Measurements from ENCODE around the gene CCDC14.

CCDC14 gene

DNA sequence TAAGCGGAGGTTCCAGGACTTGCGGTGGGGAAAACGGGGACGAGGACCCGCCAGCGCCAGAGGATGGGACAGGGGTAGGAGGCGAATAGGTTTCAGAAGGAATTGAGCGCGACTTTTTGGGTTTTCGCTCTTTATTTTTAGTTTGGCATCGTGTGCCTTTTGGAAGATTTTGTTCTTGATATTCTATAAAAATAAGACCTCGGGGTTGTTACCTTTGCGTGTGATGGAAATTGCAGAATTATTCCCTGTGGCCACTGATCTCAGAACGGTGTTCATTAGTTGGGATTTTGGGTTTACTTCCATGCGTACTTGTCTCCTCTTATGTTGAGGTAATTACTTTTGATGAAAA, 453 bp upstream of the CCDC14 start:
- DNase-seq = no peak
- peak overlapping the region; percentile 98 for H3K4me3 Mint-ChIP-seq
- peaks cover 28% of the 10 kb centered on the region for H3K27me3 Mint-ChIP-seq (ENCODE audit: low read depth, poor library complexity)
- peaks cover 5% of the 10 kb centered on the region for H3K36me3 Mint-ChIP-seq (ENCODE audit: low read depth)
- H3K4me1 Mint-ChIP-seq = peaks cover 34% of the 10 kb centered on the region
- TF ChIP-seq, protein P1, sequence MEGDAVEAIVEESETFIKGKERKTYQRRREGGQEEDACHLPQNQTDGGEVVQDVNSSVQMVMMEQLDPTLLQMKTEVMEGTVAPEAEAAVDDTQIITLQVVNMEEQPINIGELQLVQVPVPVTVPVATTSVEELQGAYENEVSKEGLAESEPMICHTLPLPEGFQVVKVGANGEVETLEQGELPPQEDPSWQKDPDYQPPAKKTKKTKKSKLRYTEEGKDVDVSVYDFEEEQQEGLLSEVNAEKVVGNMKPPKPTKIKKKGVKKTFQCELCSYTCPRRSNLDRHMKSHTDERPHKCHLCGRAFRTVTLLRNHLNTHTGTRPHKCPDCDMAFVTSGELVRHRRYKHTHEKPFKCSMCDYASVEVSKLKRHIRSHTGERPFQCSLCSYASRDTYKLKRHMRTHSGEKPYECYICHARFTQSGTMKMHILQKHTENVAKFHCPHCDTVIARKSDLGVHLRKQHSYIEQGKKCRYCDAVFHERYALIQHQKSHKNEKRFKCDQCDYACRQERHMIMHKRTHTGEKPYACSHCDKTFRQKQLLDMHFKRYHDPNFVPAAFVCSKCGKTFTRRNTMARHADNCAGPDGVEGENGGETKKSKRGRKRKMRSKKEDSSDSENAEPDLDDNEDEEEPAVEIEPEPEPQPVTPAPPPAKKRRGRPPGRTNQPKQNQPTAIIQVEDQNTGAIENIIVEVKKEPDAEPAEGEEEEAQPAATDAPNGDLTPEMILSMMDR (IDR thresholded peaks at IDR 0.05) = no peak
- no peaks in the 10 kb centered on the region for H3K9me3 Mint-ChIP-seq
- no peak overlapping the region for H3K27ac Mint-ChIP-seq

DNA sequence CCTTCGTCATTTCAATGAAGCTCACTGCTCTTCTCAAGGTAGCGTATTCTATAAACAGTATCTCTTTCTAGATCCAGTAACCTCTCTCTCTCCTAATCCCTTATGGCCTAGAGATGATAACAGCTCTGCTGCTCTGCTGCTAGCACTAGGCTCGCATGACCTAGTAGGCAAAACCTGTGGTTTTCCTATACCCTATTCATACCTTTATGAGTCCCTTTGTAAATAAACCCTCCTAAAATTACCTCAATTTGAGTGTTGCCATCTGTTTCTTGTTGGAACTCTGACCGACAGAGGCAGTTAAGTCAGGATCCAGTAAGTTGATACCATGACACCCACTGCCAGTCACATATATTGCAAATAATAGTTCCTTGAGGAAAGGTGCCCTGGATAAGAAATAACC, 7.3 kb downstream of the CCDC14 start:
- Mint-ChIP-seq H3K4me3 (no peak overlapping the region), H3K4me1 (peaks cover 11% of the 10 kb centered on the region), H3K36me3 (ENCODE audit: low read depth) (peaks cover 69% of the 10 kb centered on the region), H3K27ac (no peak overlapping the region), H3K27me3 (ENCODE audit: low read depth, poor library complexity) (no peaks in the 10 kb centered on the region), H3K9me3 (no peaks in the 10 kb centered on the region)
- TF ChIP-seq, protein P1 (IDR thresholded peaks at IDR 0.05) = no peak
- no peak for DNase-seq

DNA sequence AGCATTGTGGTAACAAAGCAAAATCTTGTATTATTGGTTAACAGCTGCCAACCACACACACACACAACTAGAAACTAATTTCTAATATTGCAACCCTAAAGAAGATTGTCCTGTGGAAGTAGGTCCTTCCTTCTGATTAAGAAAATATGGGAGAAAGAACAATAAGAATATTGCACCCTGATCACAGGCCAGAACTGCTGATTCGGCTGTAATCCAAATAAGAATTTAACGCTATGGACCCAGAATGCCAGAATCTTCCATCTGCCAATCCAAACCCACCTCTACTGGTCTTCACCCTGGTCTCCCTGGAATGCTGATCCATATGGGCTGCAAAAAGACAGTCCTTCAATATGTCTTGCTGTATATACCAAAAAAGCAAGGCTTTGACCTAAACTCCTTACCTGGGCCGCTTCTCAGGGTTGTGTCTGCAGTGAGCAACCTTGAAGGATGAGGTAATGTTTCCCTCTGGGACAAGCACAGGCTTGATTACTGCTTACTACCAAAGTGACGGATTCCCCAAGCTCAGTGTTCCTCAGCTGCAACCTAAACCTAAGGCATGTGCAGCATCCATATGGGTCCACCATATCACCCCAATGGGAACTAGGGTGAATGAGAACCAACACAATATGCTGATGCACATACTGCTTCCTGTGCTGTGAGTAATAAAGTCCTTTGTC, 8.0 kb downstream of the CCDC14 start:
- DNase-seq = no peak
- Mint-ChIP-seq H3K9me3 (no peaks in the 10 kb centered on the region), H3K27me3 (ENCODE audit: low read depth, poor library complexity) (no peaks in the 10 kb centered on the region), H3K4me1 (peaks cover 3% of the 10 kb centered on the region), H3K36me3 (ENCODE audit: low read depth) (peaks cover 74% of the 10 kb centered on the region), H3K4me3 (no peak overlapping the region), H3K27ac (peak overlapping the region; percentile 40)
- TF ChIP-seq, protein P1 (IDR thresholded peaks at IDR 0.05) = no peak

DNA sequence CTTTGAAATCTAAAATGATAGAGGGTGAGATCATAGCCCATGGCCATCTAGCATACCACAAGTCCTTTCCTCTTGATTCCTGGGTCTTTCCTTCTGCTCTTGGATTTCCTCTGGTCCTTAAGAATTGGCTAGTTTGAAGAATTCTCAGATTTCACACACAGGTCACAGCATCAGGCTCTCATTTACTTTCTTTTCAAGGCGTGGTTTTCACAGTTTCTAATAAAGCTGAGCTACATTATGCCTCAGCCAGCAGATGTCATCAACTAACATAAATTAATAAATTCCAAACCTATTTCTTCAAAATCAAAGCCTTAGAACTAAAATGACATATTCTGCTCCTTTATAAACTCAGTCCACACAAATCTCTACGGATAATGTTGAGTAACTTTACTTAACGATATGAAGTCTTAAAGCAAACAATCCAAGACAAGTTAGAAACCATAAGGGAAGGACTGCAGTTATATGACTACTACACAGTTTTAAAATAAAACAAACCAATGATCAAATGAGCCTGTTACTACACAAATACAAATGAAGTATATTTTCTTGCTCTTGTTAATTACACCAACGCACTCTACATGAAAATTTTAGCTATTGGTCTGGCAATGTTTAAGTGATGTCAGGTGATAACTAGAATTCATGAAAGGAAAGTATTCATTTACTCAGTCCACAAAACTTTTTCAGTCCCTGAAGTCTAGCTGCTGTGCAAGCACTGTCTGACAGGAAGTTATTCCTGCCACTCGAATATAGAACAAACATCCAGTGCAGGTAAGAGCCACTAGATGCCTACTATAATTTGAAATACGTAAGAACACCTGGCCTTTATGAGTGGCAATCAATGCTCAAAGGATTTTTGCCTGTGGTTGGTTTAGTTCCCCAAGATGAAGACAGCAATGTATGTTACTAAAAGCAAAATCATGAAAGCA, 9.2 kb downstream of the CCDC14 start:
- H3K36me3 Mint-ChIP-seq (ENCODE audit: low read depth) = peaks cover 74% of the 10 kb centered on the region
- H3K4me1 Mint-ChIP-seq = no peaks in the 10 kb centered on the region
- H3K4me3 Mint-ChIP-seq = no peak overlapping the region
- peak overlapping the region; percentile 22 for H3K27ac Mint-ChIP-seq
- no peaks in the 10 kb centered on the region for H3K9me3 Mint-ChIP-seq
- no peak for DNase-seq
- TF ChIP-seq, protein P1 (IDR thresholded peaks at IDR 0.05) = no peak
- no peaks in the 10 kb centered on the region for H3K27me3 Mint-ChIP-seq (ENCODE audit: low read depth, poor library complexity)

DNA sequence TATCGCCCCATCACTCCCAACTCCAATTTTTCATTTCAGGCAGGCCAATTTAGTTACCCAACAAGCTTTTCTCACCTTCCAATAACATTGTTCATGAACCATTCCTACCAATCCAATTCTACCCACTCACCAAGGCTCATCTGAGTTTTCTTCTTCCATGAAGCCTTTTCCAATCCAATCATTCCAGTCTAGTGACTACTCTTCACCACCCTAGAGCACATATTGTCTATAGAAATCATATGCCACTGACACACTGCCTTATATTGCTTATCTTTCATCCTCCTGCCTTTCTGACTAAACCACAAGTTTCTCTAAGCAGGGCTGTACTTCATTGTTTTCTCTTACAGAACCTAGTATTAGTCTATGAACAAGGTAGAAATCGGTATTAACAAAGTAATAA, 11.4 kb downstream of the CCDC14 start:
- Mint-ChIP-seq H3K27ac (peak overlapping the region; percentile 17), H3K36me3 (ENCODE audit: low read depth) (peaks cover 73% of the 10 kb centered on the region), H3K4me1 (no peaks in the 10 kb centered on the region), H3K9me3 (no peaks in the 10 kb centered on the region), H3K4me3 (no peak overlapping the region), H3K27me3 (ENCODE audit: low read depth, poor library complexity) (no peaks in the 10 kb centered on the region)
- TF ChIP-seq, protein P1 (IDR thresholded peaks at IDR 0.05) = no peak
- no peak for DNase-seq

All from nephron progenitor cell (in vitro differentiated cells).